HG02973 (cell line): Measurements from ENCODE around the gene ZMYND19.
"Not testable (repeated sequence)": the region's sequence is repeated elsewhere in the genome, so short reads cannot be mapped to it uniquely, and the experiment has no call there.

Source experiments
- ATAC-seq: cut with Tn5 transposase; IDR thresholded peaks from one replicate; pipeline ENCODE4 v1.9.1; 2021; ENCODE audit warnings: moderate library complexity; ENCODE audit not compliant: unreplicated experiment

The ZMYND19 gene

GRCh38 chr9:137589441-137590122, 730 bp downstream of the ZMYND19 start:
- ATAC-seq: peak; percentile 18

GRCh38 chr9:137588891-137589290, 1.4 kb downstream of the ZMYND19 start:
- no peak for ATAC-seq

GRCh38 chr9:137588311-137588710, 2.0 kb downstream of the ZMYND19 start:
- ATAC-seq: no peak

GRCh38 chr9:137586854-137587253, 3.5 kb downstream of the ZMYND19 start:
- ATAC-seq: no peak

GRCh38 chr9:137583957-137584356, 6.4 kb downstream of the ZMYND19 start:
- ATAC-seq: no peak

- ATAC-seq: no peak
Observed at GRCh38 chr9:137583347-137583746, 7.0 kb downstream of the ZMYND19 start.

GRCh38 chr9:137582286-137582860, 7.9 kb downstream of the ZMYND19 start:
- ATAC-seq: no peak

GRCh38 chr9:137581361-137582285, 8.7 kb downstream of the ZMYND19 start:
- no peak for ATAC-seq

- no peak for ATAC-seq
Observed at GRCh38 chr9:137580954-137581322, 9.4 kb downstream of the ZMYND19 start.

- no peak for ATAC-seq
Observed at GRCh38 chr9:137580209-137580953, 9.9 kb downstream of the ZMYND19 start.

GRCh38 chr9:137579259-137579604, 11.1 kb downstream of the ZMYND19 start:
- no peak for ATAC-seq

- peak; percentile 84 for ATAC-seq
Observed at GRCh38 chr9:137578518-137579258, 11.6 kb downstream of the ZMYND19 start, which contains the start of gene DPH7. Gene DPH7 (minus strand): TSS chr9:137578925. CDS start chr9:137578777, 148 bp downstream.

- no peak for ATAC-seq
Observed at GRCh38 chr9:137575716-137576411, 14.4 kb downstream of the ZMYND19 start.

GRCh38 chr9:137575364-137575715, 15.0 kb downstream of the ZMYND19 start:
- ATAC-seq: no peak

- ATAC-seq: no peak
Observed at GRCh38 chr9:137574192-137574591, 16.1 kb downstream of the ZMYND19 start.

- no peak for ATAC-seq
Observed at GRCh38 chr9:137570566-137570965, 19.7 kb downstream of the ZMYND19 start.

GRCh38 chr9:137569609-137570203, 20.6 kb downstream of the ZMYND19 start:
- no peak for ATAC-seq

- ATAC-seq: not testable (repeated sequence)
Observed at GRCh38 chr9:137568445-137568844, 21.9 kb downstream of the ZMYND19 start.

- ATAC-seq: no peak
Observed at GRCh38 chr9:137564817-137565411, 25.4 kb downstream of the ZMYND19 start.
